GM18861 (cell line): Measurements from ENCODE around the gene NUDT7.

Source experiments
- ATAC-seq: cut with Tn5 transposase; IDR thresholded peaks from one replicate; pipeline ENCODE4 v1.9.1; 2021; ENCODE audit not compliant: unreplicated experiment

NUDT7 gene

DNA sequence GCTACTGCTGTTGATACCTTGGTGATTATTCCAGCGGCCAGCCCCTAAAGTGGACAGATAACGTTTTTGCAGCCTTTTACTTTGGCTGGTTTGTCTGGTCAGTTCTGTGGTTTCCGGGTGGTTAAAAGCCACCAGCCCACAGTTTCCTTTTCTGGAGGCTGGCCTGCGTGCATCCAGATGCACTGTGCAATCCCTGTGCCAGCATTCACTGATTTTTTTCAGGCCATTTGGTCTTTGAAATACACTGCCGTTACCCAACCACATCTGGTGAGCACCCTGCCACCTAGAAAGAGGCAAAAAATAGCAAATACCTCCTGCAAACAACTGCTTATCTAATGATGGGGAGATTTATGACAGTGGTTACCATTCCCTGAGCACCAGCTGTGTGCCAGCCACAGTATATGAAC is 797 bp downstream of the NUDT7 start:
- ATAC-seq = peak; percentile 3

DNA sequence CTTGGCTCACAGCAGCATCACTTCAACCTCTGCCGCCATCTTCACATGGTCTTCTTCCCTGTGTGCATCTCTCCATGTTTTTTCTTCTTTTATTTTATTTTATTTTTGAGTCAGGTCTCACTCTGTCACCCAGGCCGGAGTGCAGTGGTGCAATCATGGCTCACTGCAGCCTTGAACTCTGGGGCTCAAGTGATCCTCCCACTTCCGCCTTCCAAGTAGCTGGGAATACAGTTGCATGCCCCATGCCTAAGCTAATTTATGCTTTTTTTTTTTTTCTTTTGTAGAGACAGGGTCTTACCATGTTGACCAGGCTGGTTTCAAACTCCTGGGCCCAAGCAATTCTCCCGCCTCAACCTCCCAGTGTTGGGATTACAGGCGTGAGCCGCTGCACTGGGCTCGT is 1.9 kb downstream of the NUDT7 start:
- no peak for ATAC-seq

DNA sequence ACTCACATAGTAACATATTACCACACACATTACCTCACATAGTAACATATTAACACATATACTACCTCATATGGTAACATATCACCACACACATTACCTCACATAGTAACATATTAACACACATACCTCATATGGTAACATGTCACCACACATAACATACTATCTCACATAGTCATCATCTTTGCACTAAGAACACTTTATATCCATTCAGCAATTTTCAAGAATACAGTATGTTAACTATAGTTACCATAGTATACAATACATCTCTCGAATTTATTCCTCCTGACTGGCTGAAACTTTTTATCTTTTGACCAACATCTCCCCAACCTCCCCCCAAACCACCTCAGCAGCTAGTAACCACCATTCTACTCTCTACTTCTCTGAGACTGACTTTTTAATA is 7.6 kb downstream of the NUDT7 start:
- ATAC-seq = no peak

DNA sequence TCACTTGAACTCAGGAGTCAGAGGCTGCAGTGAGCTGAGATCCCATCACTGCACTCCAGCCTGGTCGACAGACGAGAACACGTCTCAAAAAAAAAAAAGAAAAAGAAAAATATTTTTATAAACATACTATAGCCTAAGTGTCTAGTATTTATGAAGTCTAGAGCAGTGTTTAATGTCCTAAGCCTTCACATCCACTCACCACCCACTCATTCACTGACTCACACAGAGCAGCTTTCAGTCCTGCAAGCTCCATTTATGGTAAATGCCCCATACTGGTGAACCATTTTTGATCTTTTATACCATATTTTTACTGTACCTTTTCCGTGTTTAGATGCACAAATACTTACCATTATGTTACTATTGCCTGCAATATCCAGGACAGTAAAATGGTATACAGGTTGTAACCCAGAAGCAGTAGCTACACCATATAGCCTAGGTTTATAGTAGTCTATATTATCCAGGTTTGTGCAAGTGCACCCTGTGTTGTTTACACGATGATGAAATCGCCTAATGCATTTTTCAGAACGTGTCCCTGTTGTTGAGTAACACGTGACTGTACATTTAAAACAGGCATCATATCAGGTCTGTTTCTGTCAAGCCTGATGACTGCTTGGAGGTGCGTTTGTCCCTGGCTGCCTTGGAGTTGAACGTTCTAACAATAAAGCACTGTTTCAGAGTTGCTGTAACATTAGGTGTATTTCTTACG is 10.1 kb downstream of the NUDT7 start:
- no peak for ATAC-seq

DNA sequence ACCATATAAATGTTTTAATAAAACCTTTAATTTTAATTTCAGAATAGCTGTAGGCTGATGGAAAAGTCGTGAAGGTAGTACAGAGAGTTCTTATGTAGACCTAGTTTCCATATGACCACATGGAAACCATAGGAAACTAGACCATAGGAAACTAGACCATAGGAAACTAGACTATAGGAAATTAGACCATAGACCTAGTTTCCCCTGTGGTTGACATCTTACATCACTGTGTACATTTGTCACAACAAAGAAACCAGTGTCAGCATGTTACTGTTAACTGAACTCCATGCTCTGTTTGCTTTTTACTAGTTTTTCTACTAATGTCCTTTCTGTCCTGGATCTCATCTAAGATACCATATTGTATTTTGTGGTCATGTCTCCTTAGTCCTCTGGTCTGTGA is 14.6 kb downstream of the NUDT7 start:
- ATAC-seq = no peak

DNA sequence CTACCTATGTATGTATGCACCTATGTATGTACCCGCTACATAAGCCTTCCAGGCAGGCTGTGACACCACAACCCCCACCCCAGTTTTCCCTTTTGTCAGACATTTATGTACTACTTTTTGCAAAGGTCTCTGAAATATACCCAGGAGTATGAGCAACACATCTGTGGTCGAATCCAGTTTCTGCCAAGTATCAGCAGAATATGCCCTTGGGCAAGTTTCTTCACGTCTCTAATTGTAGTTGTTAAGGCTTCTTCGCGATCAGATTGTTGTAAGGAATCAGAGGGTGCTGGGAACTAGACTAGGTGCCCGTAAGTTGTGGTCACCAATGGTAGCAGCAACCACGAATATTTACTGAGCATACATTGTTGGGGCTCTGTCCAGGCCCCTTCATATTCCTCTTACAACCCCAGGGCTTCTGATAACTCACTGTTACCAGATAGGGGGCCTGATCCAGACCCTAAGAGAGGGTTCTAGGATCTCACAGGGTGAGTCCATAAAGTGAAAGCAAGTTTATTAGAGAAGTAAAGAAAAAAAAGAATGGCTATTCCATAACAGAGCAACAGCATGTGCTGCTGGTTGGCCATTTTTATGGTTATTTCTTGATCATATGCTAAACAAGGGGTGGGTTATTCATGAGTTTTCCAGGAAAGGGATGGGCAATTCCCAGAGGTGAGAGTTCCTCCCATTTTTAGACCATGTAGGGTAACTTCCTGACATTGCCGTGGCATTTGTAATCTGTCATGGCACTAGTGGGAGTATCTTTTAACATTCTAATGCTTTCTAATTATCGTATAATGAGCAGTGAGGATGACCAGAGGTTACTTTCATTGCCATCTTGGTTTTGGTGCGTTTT is 16.6 kb downstream of the NUDT7 start:
- ATAC-seq = no peak

DNA sequence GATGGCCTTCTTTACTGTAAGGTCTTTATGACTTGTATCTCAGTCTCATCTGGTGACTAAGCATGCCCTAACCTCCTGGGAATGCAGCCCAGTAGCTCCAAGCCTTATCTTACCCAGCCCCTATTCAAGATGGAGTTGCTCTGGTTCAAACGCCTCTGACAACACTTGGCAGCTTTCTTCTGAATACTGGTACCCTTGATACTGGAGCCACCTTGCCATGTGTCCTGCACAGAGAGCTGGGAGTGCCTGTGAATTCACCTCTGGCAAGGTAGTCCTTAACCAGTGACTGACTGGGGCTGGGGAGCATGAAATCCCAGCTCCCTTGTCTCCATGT is 17.2 kb downstream of the NUDT7 start:
- ATAC-seq = no peak

DNA sequence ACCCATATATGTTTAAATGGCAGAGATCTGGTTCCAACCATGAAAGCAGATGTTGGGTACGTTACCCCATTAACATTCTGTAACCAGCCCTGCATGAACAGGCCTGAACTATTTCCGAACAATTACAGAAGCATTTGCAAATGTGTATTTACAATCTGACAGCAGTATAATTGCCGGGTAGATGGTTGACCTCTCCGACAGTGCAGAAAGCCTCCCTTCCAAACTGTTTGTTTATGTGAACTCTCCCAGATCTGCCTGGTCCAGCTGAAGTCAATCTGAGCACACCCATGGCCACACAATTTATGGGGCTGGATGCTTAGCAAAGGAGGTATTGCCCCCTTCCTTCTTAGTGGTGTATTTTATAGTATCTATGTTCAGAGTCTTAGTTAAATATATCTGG is 21.8 kb downstream of the NUDT7 start:
- no peak for ATAC-seq

DNA sequence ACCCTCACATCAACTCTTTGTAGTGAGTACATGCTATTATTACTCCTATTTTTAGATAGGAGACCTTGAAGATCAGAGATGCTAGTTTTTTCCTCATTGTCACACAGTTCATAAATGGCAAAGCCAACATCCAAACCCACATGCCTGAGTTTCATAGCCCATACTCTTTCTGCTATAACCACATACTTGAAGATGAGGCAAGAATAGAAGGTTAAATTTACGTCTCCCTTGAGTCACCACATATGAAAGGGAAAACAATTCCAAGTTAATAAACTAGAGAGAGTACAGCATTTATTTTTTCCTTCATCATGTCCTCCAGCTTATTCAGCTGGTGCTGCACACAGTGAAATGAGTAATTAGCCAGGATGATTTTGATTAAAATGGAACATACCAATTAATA is 23.7 kb downstream of the NUDT7 start:
- ATAC-seq = no peak

DNA sequence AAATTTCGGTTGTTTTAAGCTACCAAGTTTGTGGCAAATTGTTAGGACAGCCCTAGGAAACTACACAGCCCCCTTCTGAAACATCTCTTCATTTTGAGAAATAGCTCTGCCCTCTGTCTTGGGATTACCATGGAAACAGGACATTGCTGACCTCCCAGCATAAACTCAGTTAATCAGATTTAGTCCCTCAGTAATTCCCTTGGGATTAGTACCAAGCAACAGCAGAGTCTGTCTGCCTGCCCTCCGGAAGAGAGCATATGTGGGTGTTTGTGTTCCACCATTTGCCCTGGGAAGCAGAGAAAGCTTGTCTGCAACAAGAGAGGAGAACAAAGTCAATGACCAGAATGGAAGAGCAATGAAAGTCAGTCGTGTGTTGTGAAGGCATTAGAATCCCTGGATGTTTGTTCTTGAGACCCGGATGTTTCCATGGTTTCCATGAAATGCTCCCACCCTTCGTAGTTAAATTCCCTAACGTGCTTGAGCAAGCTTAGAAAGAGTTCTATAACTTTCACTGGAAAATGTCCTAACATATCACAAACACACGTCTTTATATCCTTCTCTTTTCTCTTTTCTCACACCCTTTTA is 26.2 kb downstream of the NUDT7 start:
- ATAC-seq = no peak

DNA sequence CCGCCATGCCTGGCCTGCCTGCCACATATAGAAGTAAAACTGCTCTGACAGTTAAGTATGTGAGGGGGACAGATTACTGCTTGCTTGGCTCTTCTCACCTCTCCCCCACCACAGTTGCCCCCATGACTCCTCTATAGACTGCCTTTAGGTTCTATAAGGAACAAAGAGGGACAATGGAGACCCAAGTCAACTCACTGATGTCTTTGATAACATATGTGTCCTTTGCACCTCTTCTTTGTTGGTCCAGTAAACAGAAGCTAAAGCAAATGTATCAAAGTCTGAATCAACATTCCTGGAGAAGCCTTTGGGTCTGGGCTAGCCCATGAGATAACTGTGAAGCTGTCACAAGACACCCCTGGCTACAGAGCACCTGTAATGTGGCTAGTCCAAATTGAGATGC is 27.1 kb downstream of the NUDT7 start:
- ATAC-seq = no peak

DNA sequence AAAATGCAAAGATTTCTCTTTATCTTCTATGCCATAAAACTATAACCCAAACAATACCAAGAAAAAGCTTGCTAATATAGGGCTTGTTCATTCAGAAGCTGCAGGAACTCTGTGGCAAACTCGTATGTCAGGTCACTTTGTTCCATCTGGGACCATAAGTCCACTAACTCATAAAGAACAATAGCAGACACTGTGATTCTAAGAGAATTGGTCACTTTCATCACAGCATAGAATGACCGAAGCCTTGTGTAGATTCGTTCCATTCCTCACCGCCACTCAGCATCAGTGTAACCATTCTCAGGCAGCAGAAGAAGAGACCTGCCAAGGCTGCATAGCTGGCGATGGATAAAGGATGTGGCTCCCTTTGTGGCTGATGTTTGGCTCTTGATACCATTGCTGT is 35.7 kb downstream of the NUDT7 start:
- no peak for ATAC-seq

DNA sequence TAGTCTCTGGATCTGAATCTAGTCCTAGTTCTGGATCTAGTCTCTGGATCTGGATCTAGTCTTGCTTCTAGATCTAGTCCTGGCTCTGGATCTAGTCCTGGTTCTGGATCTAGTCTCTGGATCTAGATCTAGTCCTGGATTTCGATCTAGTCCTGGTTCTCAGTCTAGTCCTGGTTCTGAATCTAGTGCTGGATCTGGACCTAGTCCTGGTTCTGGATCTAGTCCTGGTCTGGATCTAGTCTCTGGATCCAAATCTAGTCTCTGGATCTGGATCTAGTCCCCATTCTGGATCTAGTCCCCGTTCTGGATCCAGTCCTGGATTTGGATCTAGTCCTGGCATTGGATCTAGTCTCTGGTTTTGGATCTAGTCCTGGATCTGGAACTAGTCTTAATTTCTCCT is 36.2 kb downstream of the NUDT7 start:
- no peak for ATAC-seq

DNA sequence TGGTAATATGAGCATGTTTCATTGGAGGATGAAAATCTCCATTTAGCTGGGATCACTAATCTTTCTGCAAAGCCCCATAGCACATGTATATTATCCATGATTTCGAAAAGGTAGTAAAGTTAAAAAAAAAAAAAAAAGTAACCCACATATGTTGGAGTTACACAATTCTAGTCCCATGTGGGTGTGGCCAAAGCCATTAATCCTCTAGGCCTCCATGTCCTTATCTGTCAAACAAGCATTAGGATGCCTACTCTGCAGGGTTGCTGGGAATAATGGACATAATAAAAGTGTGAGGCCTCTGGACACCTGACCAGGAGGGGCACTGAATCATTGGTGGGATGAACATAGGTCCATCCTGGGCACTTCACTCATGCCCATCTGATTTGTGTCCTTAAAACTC is 36.9 kb downstream of the NUDT7 start:
- ATAC-seq = no peak

DNA sequence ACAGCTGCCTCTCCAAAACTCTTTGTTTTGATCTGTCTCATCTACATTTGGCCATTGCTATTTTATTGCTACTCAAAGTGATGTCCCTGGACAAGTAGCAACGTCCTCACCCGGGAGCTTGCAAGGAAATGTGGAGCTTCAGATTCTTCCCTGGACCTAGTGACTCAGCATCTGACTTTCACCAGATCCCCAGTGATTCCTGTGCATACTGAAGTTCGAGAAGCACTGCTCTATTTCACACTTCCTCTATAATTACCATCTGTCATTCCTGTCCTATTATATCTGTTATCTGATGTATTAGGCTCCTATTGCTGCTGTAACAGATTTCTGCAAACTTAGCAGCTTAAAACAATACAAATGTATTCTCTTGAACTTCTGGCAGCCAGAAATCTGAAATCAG is 37.5 kb downstream of the NUDT7 start:
- no peak for ATAC-seq

DNA sequence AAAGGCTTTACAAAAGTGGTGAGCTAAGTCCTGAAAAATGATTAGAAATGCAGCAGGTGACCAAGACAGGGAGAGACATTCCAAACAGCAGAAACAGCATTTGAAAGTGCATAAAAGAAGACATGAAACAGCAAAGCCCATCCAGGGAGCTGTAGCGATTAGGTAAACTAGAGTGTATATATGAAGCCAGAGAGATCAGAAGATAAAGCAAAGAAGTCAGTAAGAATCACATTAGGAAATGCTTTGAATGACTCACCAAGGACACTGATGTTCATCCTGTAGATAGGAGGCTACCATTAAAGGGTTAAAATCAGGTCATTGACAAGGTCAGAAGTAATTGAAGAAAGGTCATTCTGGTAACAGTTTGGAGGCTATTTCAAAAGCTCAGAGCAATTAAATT is 38.5 kb downstream of the NUDT7 start:
- ATAC-seq = no peak

DNA sequence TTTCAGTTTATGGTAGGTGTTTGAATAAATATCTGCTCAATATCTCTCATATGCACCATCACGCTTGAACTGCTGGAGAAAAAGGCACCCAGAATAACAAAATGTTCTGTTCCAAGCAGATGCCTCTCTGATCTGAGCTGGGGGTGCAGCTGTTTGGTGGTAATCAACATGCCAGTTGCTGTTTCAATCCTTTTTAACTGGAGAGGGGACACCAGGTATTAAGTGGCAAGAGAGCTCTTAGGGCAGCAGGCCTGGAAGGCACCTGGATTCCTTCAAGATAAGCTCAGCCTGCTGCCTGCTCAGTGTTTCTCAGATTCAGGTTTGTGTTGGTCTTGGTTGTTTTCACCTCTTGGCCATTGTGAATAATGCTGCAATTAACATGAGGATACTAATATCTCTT is 38.9 kb downstream of the NUDT7 start:
- no peak for ATAC-seq

DNA sequence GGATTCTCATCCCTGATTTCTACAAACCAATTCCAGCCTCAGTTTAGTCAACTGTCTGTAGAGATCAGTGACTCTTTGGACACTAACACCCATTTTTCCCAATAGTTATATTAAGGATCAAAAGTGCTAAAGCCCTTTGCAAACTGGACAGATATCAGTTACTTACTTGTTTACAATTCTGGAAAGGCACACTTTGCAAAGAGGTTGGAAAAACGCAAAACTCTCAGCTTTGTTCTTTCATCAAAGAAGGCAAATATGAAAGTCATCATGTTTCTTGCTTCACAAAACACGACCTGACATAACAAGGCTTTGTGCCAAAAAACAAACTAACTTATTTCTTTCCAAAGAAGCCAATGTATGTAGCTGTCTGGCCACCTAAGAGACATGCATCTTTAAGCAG is 39.9 kb downstream of the NUDT7 start:
- no peak for ATAC-seq

DNA sequence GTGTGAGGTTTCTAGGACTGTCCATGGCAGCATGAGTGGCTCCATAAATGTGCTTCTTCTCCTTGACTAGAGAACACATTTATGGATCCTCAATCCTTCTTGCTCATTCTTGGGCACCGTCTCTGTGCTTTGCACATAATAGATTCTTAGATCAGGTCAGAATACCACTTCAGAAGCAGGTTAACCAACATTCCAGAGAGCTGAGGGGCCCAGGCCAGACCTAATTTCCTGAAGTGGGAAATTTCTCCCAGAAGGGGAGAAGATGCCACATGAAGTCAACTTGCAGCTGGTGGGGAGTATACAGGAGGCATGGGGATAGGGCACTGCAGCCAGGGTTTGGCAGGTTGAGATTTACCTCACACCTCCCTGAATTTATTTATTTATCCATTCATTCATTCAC is 41.7 kb downstream of the NUDT7 start:
- no peak for ATAC-seq

DNA sequence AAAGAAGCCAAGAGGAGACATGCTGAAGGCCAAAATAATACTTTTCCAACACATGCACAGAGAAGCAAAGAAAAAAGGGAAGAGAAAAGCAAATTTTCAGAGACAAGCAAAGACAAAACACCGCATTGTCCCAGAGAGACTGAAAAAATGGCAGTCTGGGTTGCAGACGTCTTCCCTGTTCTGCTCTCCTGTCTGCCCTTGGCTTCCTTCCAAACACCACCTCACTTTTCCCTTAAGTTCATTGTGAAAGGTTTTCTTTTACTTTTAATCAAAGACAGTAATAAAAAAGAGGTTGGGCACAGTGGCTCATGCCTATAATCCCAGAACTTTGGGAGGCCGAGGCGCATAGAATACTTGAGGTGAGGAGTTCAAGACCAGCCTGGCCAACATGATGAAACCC is 44.9 kb downstream of the NUDT7 start:
- no peak for ATAC-seq

DNA sequence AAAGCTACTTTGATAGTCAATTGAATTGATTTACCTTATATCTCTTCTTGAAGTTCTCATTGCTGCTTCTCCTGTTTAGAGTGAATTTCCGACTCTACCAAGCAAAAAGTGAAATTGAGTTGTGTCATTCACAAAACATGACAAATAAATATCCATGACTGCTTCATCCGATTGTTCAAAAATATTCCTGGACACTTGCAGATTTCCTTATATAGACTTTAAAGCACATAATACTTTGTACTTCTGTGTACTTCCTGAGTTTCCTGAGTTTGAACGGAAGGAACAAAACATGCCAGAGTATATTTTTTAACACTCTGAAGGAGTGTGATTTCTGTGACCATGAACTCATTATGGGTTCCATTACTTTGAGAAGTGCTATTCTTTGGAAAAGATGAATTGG is 45.5 kb downstream of the NUDT7 start:
- no peak for ATAC-seq
